SK-N-SH treated with all-trans-retinoic acid at 6 μM for 48 hours (cell line): ENCODE measurements around the gene PDK1.

ENCODE experiments used
- ATAC-seq: fragments of 200-7000 bp; cut with Tn5 transposase; 3 replicates; pipeline ENCODE4 v1.9.1; 2020; ENCODE audit warnings: mild to moderate bottlenecking, moderate library complexity
- ARNTL ChIP-seq: fragments of 450-650 bp; formaldehyde crosslinking; IDR thresholded peaks from 2 replicates; pipeline ENCODE4 v1.5.0; 2020; ENCODE audit warnings: low read depth, mild to moderate bottlenecking, moderate library complexity, borderline replicate concordance
- BACH2 ChIP-seq: fragments of 250-450 bp; sonication (Bioruptor Pico); IDR thresholded peaks from 2 replicates; pipeline ENCODE4 v1.9.0; 2021; ENCODE audit warnings: mild to moderate bottlenecking, borderline replicate concordance
- CSDC2 ChIP-seq: fragments of 250-450 bp; sonication (Bioruptor Pico); IDR thresholded peaks from 2 replicates; pipeline ENCODE4 v1.5.0; 2020; ENCODE audit warnings: mild to moderate bottlenecking, moderate library complexity
- ESRRG ChIP-seq: fragments of 250-450 bp; sonication (Bioruptor Pico); IDR thresholded peaks from 2 replicates; pipeline ENCODE4 v1.6.1; 2021; ENCODE audit warnings: mild to moderate bottlenecking
- GLIS3 ChIP-seq: fragments of 250-450 bp; sonication (Bioruptor Pico); IDR thresholded peaks from 2 replicates; pipeline ENCODE4 v1.5.0; 2020; ENCODE audit warnings: mild to moderate bottlenecking, moderate library complexity
- ISL1 ChIP-seq: fragments of 250-450 bp; sonication (Bioruptor Pico); IDR thresholded peaks from 2 replicates; pipeline ENCODE4 v2.1.2; 2022; ENCODE audit warnings: mild to moderate bottlenecking, moderate library complexity
- OSR1 ChIP-seq: fragments of 250-450 bp; sonication (Bioruptor Pico); IDR thresholded peaks from 2 replicates; pipeline ENCODE4 v1.8.0; 2022; ENCODE audit warnings: moderate library complexity, mild to moderate bottlenecking, inconsistent platforms
- PPARA ChIP-seq: fragments of 250-450 bp; sonication (Bioruptor Pico); IDR thresholded peaks from 2 replicates; pipeline ENCODE4 v1.5.0; 2020; ENCODE audit warnings: mild to moderate bottlenecking, borderline replicate concordance
- RARB ChIP-seq: fragments of 250-450 bp; sonication (Bioruptor Pico); IDR thresholded peaks from 2 replicates; pipeline ENCODE4 v1.8.0; 2021; ENCODE audit warnings: mild to moderate bottlenecking, moderate library complexity
- SNAI2 ChIP-seq: fragments of 250-450 bp; sonication (Bioruptor Pico); IDR thresholded peaks from 2 replicates; pipeline ENCODE4 v1.5.0; 2020; ENCODE audit warnings: mild to moderate bottlenecking, moderate library complexity
- TCF4 ChIP-seq: fragments of 250-450 bp; sonication (Bioruptor Pico); IDR thresholded peaks from 2 replicates; pipeline ENCODE4 v1.8.0; 2021; ENCODE audit warnings: mild to moderate bottlenecking, moderate library complexity, borderline replicate concordance
- ZC3H10 ChIP-seq: fragments of 250-450 bp; sonication (Bioruptor Pico); IDR thresholded peaks from 2 replicates; pipeline ENCODE4 v1.5.1; 2021; ENCODE audit warnings: mild to moderate bottlenecking, moderate library complexity
- ZFP3 ChIP-seq: fragments of 250-450 bp; sonication (Bioruptor Pico); IDR thresholded peaks from 2 replicates; pipeline ENCODE4 v1.5.0; 2020; ENCODE audit warnings: mild to moderate bottlenecking, moderate library complexity
- ZFP30 ChIP-seq: fragments of 450-650 bp; formaldehyde crosslinking; IDR thresholded peaks from 2 replicates; pipeline ENCODE4 v1.5.0; 2022; ENCODE audit warnings: mild to moderate bottlenecking, moderate library complexity
- ZNF565 ChIP-seq: fragments of 450-650 bp; formaldehyde crosslinking; conservative IDR thresholded peaks from 2 replicates; pipeline ENCODE4 v1.5.0; 2020; ENCODE audit warnings: low read depth, mild to moderate bottlenecking, moderate library complexity
- ZNF8 ChIP-seq: fragments of 450-650 bp; formaldehyde crosslinking; IDR thresholded peaks from 2 replicates; pipeline ENCODE4 v1.5.0; 2020; ENCODE audit warnings: mild to moderate bottlenecking, moderate library complexity
- TF ChIP-seq, protein P1 (sequence below): fragments of 250-450 bp; sonication (Bioruptor Pico); IDR thresholded peaks from 2 replicates; pipeline ENCODE4 v1.5.0; 2020; ENCODE audit warnings: mild to moderate bottlenecking, moderate library complexity
- TF ChIP-seq, protein P2 (sequence below): fragments of 250-450 bp; sonication (Bioruptor Pico); IDR thresholded peaks from 2 replicates; pipeline ENCODE4 v1.8.0; 2020; ENCODE audit warnings: mild to moderate bottlenecking, moderate library complexity, borderline replicate concordance
- TF ChIP-seq, protein P3 (sequence below): fragments of 250-450 bp; sonication (Bioruptor Pico); IDR thresholded peaks from 2 replicates; pipeline ENCODE4 v1.5.1; 2021; ENCODE audit warnings: mild to moderate bottlenecking, moderate library complexity
- TF ChIP-seq, protein P4 (sequence below): fragments of 250-450 bp; sonication (Bioruptor Pico); IDR thresholded peaks from 2 replicates; pipeline ENCODE4 v1.5.1; 2020; ENCODE audit warnings: low read depth, mild to moderate bottlenecking, moderate library complexity
- TF ChIP-seq, protein P5 (sequence below): fragments of 250-450 bp; sonication (Bioruptor Pico); IDR thresholded peaks from 2 replicates; pipeline ENCODE4 v1.8.0; 2021; ENCODE audit warnings: low read depth, mild to moderate bottlenecking, moderate library complexity, borderline replicate concordance

The PDK1 gene

DNA sequence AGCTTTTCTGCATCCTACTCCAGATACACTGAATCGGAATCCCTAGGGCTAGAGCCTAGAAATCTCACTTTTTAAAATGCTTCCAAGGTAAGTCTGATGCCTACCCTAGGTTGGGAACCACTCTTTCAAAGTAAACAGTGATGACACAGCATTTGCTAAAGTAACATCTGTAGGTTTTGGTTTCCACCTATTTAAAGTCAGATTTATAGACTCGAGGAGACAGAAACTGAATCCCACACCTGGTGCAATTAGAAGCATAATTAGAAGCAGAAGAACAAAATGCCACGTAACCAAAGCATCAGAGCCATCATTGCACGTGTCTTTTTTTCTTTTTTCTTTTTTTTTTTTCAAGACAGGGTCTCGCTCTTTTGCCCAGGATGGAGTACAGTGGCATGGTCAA lies 40.9 kb downstream of the PDK1 start:
- TF ChIP-seq, protein P1, sequence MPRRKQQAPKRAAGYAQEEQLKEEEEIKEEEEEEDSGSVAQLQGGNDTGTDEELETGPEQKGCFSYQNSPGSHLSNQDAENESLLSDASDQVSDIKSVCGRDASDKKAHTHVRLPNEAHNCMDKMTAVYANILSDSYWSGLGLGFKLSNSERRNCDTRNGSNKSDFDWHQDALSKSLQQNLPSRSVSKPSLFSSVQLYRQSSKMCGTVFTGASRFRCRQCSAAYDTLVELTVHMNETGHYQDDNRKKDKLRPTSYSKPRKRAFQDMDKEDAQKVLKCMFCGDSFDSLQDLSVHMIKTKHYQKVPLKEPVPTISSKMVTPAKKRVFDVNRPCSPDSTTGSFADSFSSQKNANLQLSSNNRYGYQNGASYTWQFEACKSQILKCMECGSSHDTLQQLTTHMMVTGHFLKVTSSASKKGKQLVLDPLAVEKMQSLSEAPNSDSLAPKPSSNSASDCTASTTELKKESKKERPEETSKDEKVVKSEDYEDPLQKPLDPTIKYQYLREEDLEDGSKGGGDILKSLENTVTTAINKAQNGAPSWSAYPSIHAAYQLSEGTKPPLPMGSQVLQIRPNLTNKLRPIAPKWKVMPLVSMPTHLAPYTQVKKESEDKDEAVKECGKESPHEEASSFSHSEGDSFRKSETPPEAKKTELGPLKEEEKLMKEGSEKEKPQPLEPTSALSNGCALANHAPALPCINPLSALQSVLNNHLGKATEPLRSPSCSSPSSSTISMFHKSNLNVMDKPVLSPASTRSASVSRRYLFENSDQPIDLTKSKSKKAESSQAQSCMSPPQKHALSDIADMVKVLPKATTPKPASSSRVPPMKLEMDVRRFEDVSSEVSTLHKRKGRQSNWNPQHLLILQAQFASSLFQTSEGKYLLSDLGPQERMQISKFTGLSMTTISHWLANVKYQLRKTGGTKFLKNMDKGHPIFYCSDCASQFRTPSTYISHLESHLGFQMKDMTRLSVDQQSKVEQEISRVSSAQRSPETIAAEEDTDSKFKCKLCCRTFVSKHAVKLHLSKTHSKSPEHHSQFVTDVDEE (CRISPR knock-in tag), result no peak
- TF ChIP-seq, protein P2, sequence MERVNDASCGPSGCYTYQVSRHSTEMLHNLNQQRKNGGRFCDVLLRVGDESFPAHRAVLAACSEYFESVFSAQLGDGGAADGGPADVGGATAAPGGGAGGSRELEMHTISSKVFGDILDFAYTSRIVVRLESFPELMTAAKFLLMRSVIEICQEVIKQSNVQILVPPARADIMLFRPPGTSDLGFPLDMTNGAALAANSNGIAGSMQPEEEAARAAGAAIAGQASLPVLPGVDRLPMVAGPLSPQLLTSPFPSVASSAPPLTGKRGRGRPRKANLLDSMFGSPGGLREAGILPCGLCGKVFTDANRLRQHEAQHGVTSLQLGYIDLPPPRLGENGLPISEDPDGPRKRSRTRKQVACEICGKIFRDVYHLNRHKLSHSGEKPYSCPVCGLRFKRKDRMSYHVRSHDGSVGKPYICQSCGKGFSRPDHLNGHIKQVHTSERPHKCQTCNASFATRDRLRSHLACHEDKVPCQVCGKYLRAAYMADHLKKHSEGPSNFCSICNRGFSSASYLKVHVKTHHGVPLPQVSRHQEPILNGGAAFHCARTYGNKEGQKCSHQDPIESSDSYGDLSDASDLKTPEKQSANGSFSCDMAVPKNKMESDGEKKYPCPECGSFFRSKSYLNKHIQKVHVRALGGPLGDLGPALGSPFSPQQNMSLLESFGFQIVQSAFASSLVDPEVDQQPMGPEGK (CRISPR knock-in tag), result no peak
- no peak for TF ChIP-seq OSR1 (CRISPR knock-in tag)
- TF ChIP-seq ZFP30 (CRISPR knock-in tag), result no peak
- TF ChIP-seq, protein P3, sequence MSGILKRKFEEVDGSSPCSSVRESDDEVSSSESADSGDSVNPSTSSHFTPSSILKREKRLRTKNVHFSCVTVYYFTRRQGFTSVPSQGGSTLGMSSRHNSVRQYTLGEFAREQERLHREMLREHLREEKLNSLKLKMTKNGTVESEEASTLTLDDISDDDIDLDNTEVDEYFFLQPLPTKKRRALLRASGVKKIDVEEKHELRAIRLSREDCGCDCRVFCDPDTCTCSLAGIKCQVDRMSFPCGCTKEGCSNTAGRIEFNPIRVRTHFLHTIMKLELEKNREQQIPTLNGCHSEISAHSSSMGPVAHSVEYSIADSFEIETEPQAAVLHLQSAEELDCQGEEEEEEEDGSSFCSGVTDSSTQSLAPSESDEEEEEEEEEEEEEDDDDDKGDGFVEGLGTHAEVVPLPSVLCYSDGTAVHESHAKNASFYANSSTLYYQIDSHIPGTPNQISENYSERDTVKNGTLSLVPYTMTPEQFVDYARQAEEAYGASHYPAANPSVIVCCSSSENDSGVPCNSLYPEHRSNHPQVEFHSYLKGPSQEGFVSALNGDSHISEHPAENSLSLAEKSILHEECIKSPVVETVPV, result no peak
- TF ChIP-seq, protein P4, sequence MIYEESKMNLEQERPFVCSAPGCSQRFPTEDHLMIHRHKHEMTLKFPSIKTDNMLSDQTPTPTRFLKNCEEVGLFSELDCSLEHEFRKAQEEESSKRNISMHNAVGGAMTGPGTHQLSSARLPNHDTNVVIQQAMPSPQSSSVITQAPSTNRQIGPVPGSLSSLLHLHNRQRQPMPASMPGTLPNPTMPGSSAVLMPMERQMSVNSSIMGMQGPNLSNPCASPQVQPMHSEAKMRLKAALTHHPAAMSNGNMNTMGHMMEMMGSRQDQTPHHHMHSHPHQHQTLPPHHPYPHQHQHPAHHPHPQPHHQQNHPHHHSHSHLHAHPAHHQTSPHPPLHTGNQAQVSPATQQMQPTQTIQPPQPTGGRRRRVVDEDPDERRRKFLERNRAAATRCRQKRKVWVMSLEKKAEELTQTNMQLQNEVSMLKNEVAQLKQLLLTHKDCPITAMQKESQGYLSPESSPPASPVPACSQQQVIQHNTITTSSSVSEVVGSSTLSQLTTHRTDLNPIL, result no peak
- TF ChIP-seq CSDC2, result no peak
- TF ChIP-seq TCF4, result no peak
- TF ChIP-seq ESRRG (CRISPR knock-in tag), result no peak
- no peak for TF ChIP-seq ZNF565 (CRISPR knock-in tag)
- no peak for TF ChIP-seq ZC3H10 (CRISPR knock-in tag)
- no peak for TF ChIP-seq ZFP3
- no peak for TF ChIP-seq BACH2 (CRISPR knock-in tag)
- no peak for TF ChIP-seq ARNTL (CRISPR knock-in tag)
- no peak for TF ChIP-seq SNAI2
- no peak for TF ChIP-seq PPARA
- TF ChIP-seq GLIS3 (CRISPR knock-in tag), result no peak
- no peak for TF ChIP-seq ZNF8 (CRISPR knock-in tag)
- ATAC-seq, result no peak

DNA sequence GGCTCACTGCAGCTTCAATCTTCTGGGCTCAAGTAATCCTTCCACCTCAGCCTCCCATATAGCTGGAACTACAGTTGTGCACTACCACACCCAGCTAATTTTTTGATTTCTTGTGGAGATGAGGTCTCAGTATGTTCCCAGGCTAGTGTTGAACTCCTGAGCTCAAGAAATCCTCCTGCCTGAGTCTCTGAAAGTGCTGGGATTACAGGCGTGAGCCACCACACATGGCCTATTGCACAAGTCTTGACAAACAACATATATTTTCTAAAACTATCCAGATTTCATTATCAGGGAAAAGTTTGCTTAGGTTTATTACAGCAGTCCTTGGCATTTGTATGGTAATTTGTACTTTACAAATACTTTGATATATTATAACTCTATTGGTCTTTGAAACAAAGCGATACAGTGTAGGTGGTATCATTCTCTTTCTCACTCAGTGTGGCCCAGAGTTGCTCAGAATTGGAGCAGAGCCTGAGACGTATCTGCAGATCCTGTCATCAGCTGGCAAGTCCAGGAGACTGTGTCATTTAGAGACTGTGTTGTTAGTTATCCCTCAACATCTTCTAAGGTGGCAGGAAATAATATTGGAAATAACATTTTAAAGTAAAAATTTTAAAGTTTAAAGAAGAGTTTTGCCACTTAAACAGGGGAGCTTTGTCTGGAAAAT lies 41.4 kb downstream of the PDK1 start:
- no peak for TF ChIP-seq ISL1 (CRISPR knock-in tag)
- no peak for TF ChIP-seq ZNF565 (CRISPR knock-in tag)
- TF ChIP-seq, protein P3, result no peak
- TF ChIP-seq, protein P4, result no peak
- no peak for TF ChIP-seq GLIS3 (CRISPR knock-in tag)
- no peak for TF ChIP-seq ZFP30 (CRISPR knock-in tag)
- TF ChIP-seq ARNTL (CRISPR knock-in tag), result no peak
- TF ChIP-seq, protein P5, sequence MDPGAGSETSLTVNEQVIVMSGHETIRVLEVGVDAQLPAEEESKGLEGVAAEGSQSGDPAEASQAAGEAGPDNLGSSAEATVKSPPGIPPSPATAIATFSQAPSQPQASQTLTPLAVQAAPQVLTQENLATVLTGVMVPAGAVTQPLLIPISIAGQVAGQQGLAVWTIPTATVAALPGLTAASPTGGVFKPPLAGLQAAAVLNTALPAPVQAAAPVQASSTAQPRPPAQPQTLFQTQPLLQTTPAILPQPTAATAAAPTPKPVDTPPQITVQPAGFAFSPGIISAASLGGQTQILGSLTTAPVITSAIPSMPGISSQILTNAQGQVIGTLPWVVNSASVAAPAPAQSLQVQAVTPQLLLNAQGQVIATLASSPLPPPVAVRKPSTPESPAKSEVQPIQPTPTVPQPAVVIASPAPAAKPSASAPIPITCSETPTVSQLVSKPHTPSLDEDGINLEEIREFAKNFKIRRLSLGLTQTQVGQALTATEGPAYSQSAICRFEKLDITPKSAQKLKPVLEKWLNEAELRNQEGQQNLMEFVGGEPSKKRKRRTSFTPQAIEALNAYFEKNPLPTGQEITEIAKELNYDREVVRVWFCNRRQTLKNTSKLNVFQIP (CRISPR knock-in tag), result no peak
- TF ChIP-seq ZNF8 (CRISPR knock-in tag), result no peak
- no peak for TF ChIP-seq RARB (CRISPR knock-in tag)
- no peak for TF ChIP-seq ZFP3
- no peak for TF ChIP-seq TCF4
- no peak for TF ChIP-seq CSDC2
- TF ChIP-seq, all 23 proteins: peak for 0
- ATAC-seq, result no peak
